ENCODE measurements around the gene MYO1E.
"Not testable (repeated sequence)": the region's sequence is repeated elsewhere in the genome, so short reads cannot be mapped to it uniquely, and the experiment has no call there.

Gene MYO1E

GRCh38 chr15:59339252-59339672 lies 33.4 kb downstream of the MYO1E start:
- in situ Hi-C loops (cut with MboI; ENCODE audit: low pct_unique_long_range_greater_than_20kb, low sequenced_read_pairs, unreplicated experiment) = no loop called here
- TF ChIP-seq, protein P1, sequence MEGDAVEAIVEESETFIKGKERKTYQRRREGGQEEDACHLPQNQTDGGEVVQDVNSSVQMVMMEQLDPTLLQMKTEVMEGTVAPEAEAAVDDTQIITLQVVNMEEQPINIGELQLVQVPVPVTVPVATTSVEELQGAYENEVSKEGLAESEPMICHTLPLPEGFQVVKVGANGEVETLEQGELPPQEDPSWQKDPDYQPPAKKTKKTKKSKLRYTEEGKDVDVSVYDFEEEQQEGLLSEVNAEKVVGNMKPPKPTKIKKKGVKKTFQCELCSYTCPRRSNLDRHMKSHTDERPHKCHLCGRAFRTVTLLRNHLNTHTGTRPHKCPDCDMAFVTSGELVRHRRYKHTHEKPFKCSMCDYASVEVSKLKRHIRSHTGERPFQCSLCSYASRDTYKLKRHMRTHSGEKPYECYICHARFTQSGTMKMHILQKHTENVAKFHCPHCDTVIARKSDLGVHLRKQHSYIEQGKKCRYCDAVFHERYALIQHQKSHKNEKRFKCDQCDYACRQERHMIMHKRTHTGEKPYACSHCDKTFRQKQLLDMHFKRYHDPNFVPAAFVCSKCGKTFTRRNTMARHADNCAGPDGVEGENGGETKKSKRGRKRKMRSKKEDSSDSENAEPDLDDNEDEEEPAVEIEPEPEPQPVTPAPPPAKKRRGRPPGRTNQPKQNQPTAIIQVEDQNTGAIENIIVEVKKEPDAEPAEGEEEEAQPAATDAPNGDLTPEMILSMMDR (IDR thresholded peaks at IDR 0.05; ENCODE audit: extremely low read depth, insufficient read depth, missing control alignments) = no peak
- DNase-seq (ENCODE audit: low spot score) = no peak

GRCh38 chr15:59338414-59338813 lies 34.3 kb downstream of the MYO1E start:
- DNase-seq (ENCODE audit: low spot score) = no peak
- TF ChIP-seq, protein P1 (IDR thresholded peaks at IDR 0.05; ENCODE audit: extremely low read depth, insufficient read depth, missing control alignments) = no peak
- in situ Hi-C loops (cut with MboI; ENCODE audit: low pct_unique_long_range_greater_than_20kb, low sequenced_read_pairs, unreplicated experiment) = no loop called here

GRCh38 chr15:59336725-59337124 lies 35.9 kb downstream of the MYO1E start:
- in situ Hi-C loops (cut with MboI; ENCODE audit: low pct_unique_long_range_greater_than_20kb, low sequenced_read_pairs, unreplicated experiment) = not testable (repeated sequence)

DNA sequence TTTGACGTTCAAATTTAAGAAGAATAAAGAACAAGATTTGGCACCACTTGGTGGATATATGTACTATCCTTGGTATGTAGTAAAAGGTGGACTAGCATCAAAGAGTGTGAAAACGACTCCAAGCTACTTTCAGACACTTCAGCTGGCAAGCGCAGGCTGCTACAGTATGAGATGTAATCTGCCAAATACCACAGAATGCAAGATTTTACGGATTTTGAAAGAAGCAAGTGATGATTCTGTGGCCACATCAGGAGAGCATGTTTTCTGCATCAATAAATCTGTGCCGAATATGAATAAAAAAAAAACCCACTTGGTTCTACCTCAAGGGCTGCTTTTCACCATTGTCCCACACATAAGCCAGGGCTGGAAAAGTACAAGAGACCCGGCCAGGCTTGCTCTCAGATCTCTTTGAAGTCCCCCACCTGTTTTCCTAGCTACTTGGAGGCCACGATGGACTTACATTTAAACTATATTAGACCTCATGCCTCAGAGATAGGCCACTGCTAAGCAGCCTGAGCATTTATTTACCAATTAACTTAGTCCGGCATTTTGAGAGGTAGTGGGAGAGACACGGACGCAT lies 37.4 kb downstream of the MYO1E start:
- no peak for DNase-seq (ENCODE audit: low spot score)
- in situ Hi-C loops (cut with MboI; ENCODE audit: low pct_unique_long_range_greater_than_20kb, low sequenced_read_pairs, unreplicated experiment) = no loop called here
- TF ChIP-seq, protein P1 (IDR thresholded peaks at IDR 0.05; ENCODE audit: extremely low read depth, insufficient read depth, missing control alignments) = no peak

More at GRCh38 chr15:59336725-59337124, 35.9 kb downstream of the MYO1E start:
- DNase-seq (ENCODE audit: low spot score) = not testable (repeated sequence)

DNA sequence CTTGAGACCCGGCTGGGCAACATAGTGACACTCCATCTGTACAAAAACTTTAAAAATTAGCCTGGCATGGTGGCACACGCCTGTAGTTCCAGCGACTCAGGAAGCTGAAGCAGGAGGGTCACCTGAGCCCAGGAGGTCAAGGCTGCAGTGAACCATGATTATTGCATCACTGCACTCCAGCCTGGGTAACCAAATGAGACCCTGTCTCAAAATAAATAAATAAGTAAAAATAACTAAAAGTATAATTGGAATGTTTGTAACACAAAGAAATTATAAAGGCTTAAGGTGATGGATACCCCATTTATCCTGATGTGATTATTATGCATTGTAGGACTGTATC lies 38.6 kb downstream of the MYO1E start:
- TF ChIP-seq, protein P1 (IDR thresholded peaks at IDR 0.05; ENCODE audit: extremely low read depth, insufficient read depth, missing control alignments) = no peak
- in situ Hi-C loops (cut with MboI; ENCODE audit: low pct_unique_long_range_greater_than_20kb, low sequenced_read_pairs, unreplicated experiment) = no loop called here
- DNase-seq (ENCODE audit: low spot score) = no peak

DNA sequence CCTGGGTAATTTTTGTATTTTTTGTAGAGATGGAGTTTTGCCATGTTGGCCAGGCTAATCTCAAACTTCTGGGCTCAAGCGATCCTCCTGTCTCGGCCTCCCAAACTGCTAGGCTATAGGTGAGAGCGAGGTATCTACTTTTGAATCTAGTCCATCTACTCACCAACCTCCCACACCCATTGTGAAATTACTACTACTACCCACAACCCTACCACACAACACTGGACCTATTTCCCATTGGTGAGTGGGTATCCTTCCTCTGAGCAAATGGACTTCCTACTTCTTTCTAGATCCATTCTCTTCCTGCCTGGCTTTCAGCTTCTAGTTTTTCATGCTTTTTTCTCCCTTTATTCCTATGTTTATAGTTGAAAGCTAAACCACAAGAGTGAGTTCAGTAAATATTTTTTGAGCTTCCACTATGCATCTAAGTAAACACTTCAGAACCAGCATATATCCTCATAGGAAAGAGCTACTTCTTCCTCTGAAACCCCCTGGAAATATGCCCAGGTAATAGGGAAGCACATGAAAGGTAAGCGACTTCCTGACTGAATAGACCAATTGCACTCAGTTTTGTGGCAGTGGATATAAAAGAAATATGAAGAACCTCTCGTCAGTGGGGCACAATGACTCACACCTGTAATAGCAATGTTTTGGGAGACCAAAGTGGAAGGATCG lies 39.1 kb downstream of the MYO1E start:
- DNase-seq (ENCODE audit: low spot score) = no peak
- TF ChIP-seq, protein P1 (IDR thresholded peaks at IDR 0.05; ENCODE audit: extremely low read depth, insufficient read depth, missing control alignments) = no peak
- in situ Hi-C loops (cut with MboI; ENCODE audit: low pct_unique_long_range_greater_than_20kb, low sequenced_read_pairs, unreplicated experiment) = no loop called here

- in situ Hi-C loops (cut with MboI; ENCODE audit: low pct_unique_long_range_greater_than_20kb, low sequenced_read_pairs, unreplicated experiment) = no loop called here
- TF ChIP-seq, protein P1 (IDR thresholded peaks at IDR 0.05; ENCODE audit: extremely low read depth, insufficient read depth, missing control alignments) = no peak
- no peak for DNase-seq (ENCODE audit: low spot score)
These were observed 40.7 kb downstream of the MYO1E start for GRCh38 chr15:59332009-59332408.

Measured in GM13977 (cell line).